Measurements from ENCODE around the gene MTA1.

MTA1 gene

GRCh38 chr14:105419195-105420091 lies at the start of gene MTA1:
MTA1 (plus strand) TSS chr14:105419827; CDS start chr14:105420036, 209 bp downstream.
- peaks cover 32% of the 10 kb centered on the region for H3K4me1 ChIP-seq (ENCODE audit: control insufficient read depth, insufficient read depth, low read length)
- H3K27me3 ChIP-seq (ENCODE audit: control insufficient read depth, insufficient read depth, low read length) = no peaks in the 10 kb centered on the region
- H3K9me3 ChIP-seq (ENCODE audit: control insufficient read depth, low read length) = no peaks in the 10 kb centered on the region
- H3K36me3 ChIP-seq (ENCODE audit: control insufficient read depth, insufficient read depth, low read length) = no peaks in the 10 kb centered on the region
- peak within 1 kb of the TSS; percentile 60 for H3K4me3 ChIP-seq (ENCODE audit: low read length)
- peak within 1 kb of the TSS; percentile 82 for H3K9ac ChIP-seq (ENCODE audit: low read length)

DNA sequence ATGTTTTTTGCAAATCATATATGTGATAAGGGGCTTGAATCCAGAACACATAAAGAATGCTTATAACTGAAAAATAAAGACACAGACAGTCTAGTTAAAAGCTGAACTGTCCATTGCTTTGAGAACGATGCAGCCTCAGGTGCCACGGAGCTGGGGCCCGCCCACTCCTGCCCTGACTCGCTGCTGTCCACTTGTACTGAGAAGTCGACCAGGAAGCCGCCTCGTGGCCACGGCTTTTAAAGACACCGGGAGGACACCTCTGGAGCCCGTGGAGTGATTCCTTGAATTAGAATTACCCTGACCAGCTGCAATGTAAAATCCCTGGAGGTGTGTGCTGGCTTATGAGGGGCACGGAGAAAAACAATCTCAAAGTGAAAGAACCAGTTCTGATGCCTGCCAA lies 45.2 kb upstream of the MTA1 start:
- H3K4me1 ChIP-seq (ENCODE audit: control insufficient read depth, insufficient read depth, low read length) = peaks cover 7% of the 10 kb centered on the region
- H3K4me3 ChIP-seq (ENCODE audit: low read length) = no peak overlapping the region
- no peak overlapping the region for H3K9ac ChIP-seq (ENCODE audit: low read length)
- H3K27me3 ChIP-seq (ENCODE audit: control insufficient read depth, insufficient read depth, low read length) = no peaks in the 10 kb centered on the region
- H3K36me3 ChIP-seq (ENCODE audit: control insufficient read depth, insufficient read depth, low read length) = no peaks in the 10 kb centered on the region
- H3K9me3 ChIP-seq (ENCODE audit: control insufficient read depth, low read length) = no peaks in the 10 kb centered on the region

GRCh38 chr14:105375635-105376057 lies 44.0 kb upstream of the MTA1 start:
- Histone ChIP-seq H3K4me1 (ENCODE audit: control insufficient read depth, insufficient read depth, low read length) (peaks cover 7% of the 10 kb centered on the region), H3K27me3 (ENCODE audit: control insufficient read depth, insufficient read depth, low read length) (no peaks in the 10 kb centered on the region), H3K4me3 (ENCODE audit: low read length) (no peak overlapping the region), H3K36me3 (ENCODE audit: control insufficient read depth, insufficient read depth, low read length) (no peaks in the 10 kb centered on the region), H3K9me3 (ENCODE audit: control insufficient read depth, low read length) (no peaks in the 10 kb centered on the region), H3K9ac (ENCODE audit: low read length) (no peak overlapping the region)

GRCh38 chr14:105376521-105377440 lies 42.8 kb upstream of the MTA1 start:
- H3K27me3 ChIP-seq (ENCODE audit: control insufficient read depth, insufficient read depth, low read length) = no peaks in the 10 kb centered on the region
- H3K4me3 ChIP-seq (ENCODE audit: low read length) = no peak overlapping the region
- no peak overlapping the region for H3K9ac ChIP-seq (ENCODE audit: low read length)
- peaks cover 7% of the 10 kb centered on the region for H3K4me1 ChIP-seq (ENCODE audit: control insufficient read depth, insufficient read depth, low read length)
- no peaks in the 10 kb centered on the region for H3K36me3 ChIP-seq (ENCODE audit: control insufficient read depth, insufficient read depth, low read length)
- H3K9me3 ChIP-seq (ENCODE audit: control insufficient read depth, low read length) = no peaks in the 10 kb centered on the region

- no peaks in the 10 kb centered on the region for H3K27me3 ChIP-seq (ENCODE audit: control insufficient read depth, insufficient read depth, low read length)
- H3K36me3 ChIP-seq (ENCODE audit: control insufficient read depth, insufficient read depth, low read length) = no peaks in the 10 kb centered on the region
- no peak overlapping the region for H3K9ac ChIP-seq (ENCODE audit: low read length)
- peaks cover 7% of the 10 kb centered on the region for H3K4me1 ChIP-seq (ENCODE audit: control insufficient read depth, insufficient read depth, low read length)
- H3K4me3 ChIP-seq (ENCODE audit: low read length) = no peak overlapping the region
- H3K9me3 ChIP-seq (ENCODE audit: control insufficient read depth, low read length) = no peaks in the 10 kb centered on the region
Measured at GRCh38 chr14:105377555-105378182, 42.0 kb upstream of the MTA1 start.

DNA sequence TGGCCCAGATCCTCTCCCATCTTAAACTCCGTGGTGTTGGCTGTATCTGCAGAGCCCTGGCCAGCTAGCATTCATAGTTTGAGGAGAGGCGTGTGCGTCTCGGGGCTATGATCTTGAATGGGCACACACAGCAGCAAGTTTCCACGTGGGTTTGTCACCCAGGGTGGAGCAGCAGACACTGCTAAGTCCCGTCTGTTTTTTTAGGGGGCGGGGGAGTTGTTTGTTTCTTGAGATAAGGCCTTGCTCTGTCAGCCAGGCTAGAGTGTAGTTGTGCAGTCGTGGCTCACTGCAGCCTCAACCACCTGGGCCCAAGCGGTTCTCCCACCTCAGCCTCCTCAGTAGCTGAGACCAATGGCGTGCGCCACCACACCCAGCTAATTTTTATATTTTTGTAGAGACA lies 41.4 kb upstream of the MTA1 start:
- peaks cover 7% of the 10 kb centered on the region for H3K4me1 ChIP-seq (ENCODE audit: control insufficient read depth, insufficient read depth, low read length)
- no peaks in the 10 kb centered on the region for H3K36me3 ChIP-seq (ENCODE audit: control insufficient read depth, insufficient read depth, low read length)
- H3K4me3 ChIP-seq (ENCODE audit: low read length) = no peak overlapping the region
- no peak overlapping the region for H3K9ac ChIP-seq (ENCODE audit: low read length)
- H3K9me3 ChIP-seq (ENCODE audit: control insufficient read depth, low read length) = no peaks in the 10 kb centered on the region
- H3K27me3 ChIP-seq (ENCODE audit: control insufficient read depth, insufficient read depth, low read length) = no peaks in the 10 kb centered on the region

GRCh38 chr14:105378873-105379685 lies 40.5 kb upstream of the MTA1 start:
- Histone ChIP-seq H3K4me3 (ENCODE audit: low read length) (no peak overlapping the region), H3K9ac (ENCODE audit: low read length) (no peak overlapping the region), H3K36me3 (ENCODE audit: control insufficient read depth, insufficient read depth, low read length) (no peaks in the 10 kb centered on the region), H3K4me1 (ENCODE audit: control insufficient read depth, insufficient read depth, low read length) (peaks cover 7% of the 10 kb centered on the region), H3K27me3 (ENCODE audit: control insufficient read depth, insufficient read depth, low read length) (no peaks in the 10 kb centered on the region), H3K9me3 (ENCODE audit: control insufficient read depth, low read length) (no peaks in the 10 kb centered on the region)

DNA sequence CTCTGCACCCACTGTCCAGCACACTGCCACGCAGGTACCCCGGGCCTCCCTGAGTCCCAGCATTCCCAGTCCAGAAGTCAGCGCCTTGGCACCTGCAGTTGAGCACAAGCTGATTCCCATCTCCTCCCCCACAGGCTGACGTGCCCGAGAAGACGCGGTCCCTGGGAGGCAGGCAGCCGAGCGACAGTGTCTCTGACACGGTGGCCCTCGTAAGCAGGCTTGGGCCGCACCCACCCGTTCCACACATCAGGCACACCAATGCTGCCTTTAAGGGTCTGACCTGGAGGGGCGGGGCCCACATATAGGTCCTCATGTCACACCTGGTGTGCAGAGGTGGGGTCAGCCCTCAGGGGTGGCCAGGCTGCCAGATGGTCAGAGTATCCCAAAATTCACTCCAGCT lies 39.7 kb upstream of the MTA1 start:
- Histone ChIP-seq H3K9me3 (ENCODE audit: control insufficient read depth, low read length) (no peaks in the 10 kb centered on the region), H3K4me1 (ENCODE audit: control insufficient read depth, insufficient read depth, low read length) (peaks cover 7% of the 10 kb centered on the region), H3K9ac (ENCODE audit: low read length) (no peak overlapping the region), H3K4me3 (ENCODE audit: low read length) (no peak overlapping the region), H3K27me3 (ENCODE audit: control insufficient read depth, insufficient read depth, low read length) (no peaks in the 10 kb centered on the region), H3K36me3 (ENCODE audit: control insufficient read depth, insufficient read depth, low read length) (no peaks in the 10 kb centered on the region)

DNA sequence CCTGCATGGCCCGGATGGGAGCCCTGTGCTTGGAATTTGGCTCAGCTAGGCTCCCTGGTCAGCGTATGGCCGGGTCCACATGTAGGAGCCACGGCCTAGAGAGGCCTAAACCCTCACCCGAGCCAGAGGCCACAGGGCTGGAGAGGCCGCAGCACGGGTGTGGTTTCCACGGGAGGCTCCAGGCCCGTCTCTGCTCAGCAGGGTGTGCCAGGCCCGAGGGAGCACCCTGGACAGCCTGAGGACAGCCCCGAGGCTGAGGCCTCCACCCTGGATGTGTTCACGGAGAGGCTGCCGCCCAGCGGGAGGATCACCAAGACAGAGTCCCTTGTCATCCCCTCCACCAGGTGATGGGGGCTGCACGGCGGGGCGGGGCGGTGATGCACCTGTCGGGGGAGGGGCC lies 38.9 kb upstream of the MTA1 start:
- Histone ChIP-seq H3K9me3 (ENCODE audit: control insufficient read depth, low read length) (no peaks in the 10 kb centered on the region), H3K27me3 (ENCODE audit: control insufficient read depth, insufficient read depth, low read length) (no peaks in the 10 kb centered on the region), H3K36me3 (ENCODE audit: control insufficient read depth, insufficient read depth, low read length) (no peaks in the 10 kb centered on the region), H3K4me1 (ENCODE audit: control insufficient read depth, insufficient read depth, low read length) (peaks cover 7% of the 10 kb centered on the region), H3K4me3 (ENCODE audit: low read length) (no peak overlapping the region), H3K9ac (ENCODE audit: low read length) (no peak overlapping the region)

DNA sequence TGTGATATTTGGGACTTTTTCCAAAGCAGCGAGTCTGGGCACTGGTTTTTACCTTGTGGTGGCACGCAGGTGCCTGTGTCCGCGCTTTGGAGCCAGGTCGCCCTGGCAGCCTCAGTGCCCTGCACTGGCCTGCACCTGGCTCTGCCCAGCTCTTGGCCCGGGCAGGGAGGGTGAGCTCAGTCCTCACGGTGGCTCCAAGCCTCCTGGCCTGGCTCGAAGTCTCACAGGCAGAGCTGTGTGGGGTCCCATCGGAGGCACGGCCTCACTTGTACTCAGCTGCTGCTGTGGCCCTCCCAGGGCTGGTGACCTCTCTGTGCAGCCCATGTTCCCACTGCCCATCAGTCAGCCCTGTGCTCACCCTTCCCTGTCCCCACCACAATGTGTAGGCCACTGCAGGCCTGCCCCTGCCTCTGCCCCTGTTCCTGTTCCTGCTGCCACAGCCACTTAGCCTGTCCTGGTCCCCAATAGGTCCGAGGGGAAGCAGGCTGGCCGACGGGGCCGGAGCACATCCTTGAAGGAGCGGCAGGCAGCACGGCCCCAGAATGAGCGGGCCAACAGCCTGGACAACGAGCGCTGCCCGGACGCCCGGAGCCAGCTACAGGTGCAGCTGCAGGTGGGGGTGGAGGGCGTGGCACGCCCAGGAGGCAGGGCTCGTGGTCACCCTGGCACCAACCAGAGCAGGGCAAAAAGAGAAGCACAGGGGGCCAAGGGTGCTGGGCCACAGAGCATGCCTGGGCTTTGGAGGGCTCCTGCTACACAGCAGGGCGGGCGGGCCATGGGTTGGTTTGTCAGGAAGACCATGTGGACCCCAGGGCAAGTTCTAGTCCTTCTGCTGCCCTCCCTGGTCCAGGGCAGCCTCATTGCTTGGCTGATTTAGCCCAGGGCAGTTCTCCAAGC lies 37.9 kb upstream of the MTA1 start:
- H3K36me3 ChIP-seq (ENCODE audit: control insufficient read depth, insufficient read depth, low read length) = no peaks in the 10 kb centered on the region
- H3K9me3 ChIP-seq (ENCODE audit: control insufficient read depth, low read length) = no peaks in the 10 kb centered on the region
- H3K27me3 ChIP-seq (ENCODE audit: control insufficient read depth, insufficient read depth, low read length) = no peaks in the 10 kb centered on the region
- no peak overlapping the region for H3K9ac ChIP-seq (ENCODE audit: low read length)
- H3K4me1 ChIP-seq (ENCODE audit: control insufficient read depth, insufficient read depth, low read length) = peaks cover 7% of the 10 kb centered on the region
- no peak overlapping the region for H3K4me3 ChIP-seq (ENCODE audit: low read length)
